Loucy (cell line): ENCODE data around the gene DERL2.

ENCODE experiments used
- H2AFZ ChIP-seq: fragments of 200-600 bp; sonication (generic); 2 replicates; pipeline ENCODE4 v1.6.0; 2016; ENCODE audit warnings: antibody characterized with exemption, mild to moderate bottlenecking, low read length, moderate library complexity
- H3F3A ChIP-seq: fragments of 200-600 bp; 2 replicates; pipeline ENCODE4 v1.6.0; 2016; ENCODE audit warnings: antibody characterized with exemption, low read depth, mild to moderate bottlenecking
- H3K27me3 ChIP-seq: fragments of 200-600 bp; sonication (generic); 2 replicates; pipeline ENCODE4 v1.6.1; 2014; ENCODE audit warnings: low read length, mild to moderate bottlenecking; ENCODE audit not compliant: insufficient read depth, poor library complexity, severe bottlenecking
- H3K36me3 ChIP-seq: fragments of 200-600 bp; sonication (generic); 2 replicates; pipeline ENCODE4 v1.6.1; 2016; ENCODE audit warnings: low read length; ENCODE audit not compliant: insufficient read depth
- H3K4me1 ChIP-seq: fragments of 200-600 bp; sonication (generic); 2 replicates; pipeline ENCODE4 v1.5.1; 2014; ENCODE audit warnings: low read length, mild to moderate bottlenecking; ENCODE audit not compliant: insufficient read depth, poor library complexity, severe bottlenecking
- H3K4me2 ChIP-seq: fragments of 200-600 bp; sonication (generic); 2 replicates; pipeline ENCODE4 v1.6.0; 2014; ENCODE audit warnings: antibody characterized with exemption, low read length, low read depth, mild to moderate bottlenecking; ENCODE audit not compliant: poor library complexity, severe bottlenecking
- H3K4me3 ChIP-seq: fragments of 200-600 bp; sonication (generic); 2 replicates; pipeline ENCODE4 v1.5.1; 2014; ENCODE audit warnings: low read length, mild to moderate bottlenecking, mixed read lengths; ENCODE audit not compliant: poor library complexity, severe bottlenecking
- H3K79me2 ChIP-seq: fragments of 200-600 bp; sonication (generic); 2 replicates; pipeline ENCODE4 v1.6.1; 2014; ENCODE audit warnings: low read length; ENCODE audit not compliant: insufficient read depth
- H3K9ac ChIP-seq: fragments of 200-600 bp; sonication (generic); 2 replicates; pipeline ENCODE4 v1.6.0; 2014; ENCODE audit warnings: mild to moderate bottlenecking, low read depth, low read length, moderate library complexity; ENCODE audit not compliant: poor library complexity, severe bottlenecking
- H3K9me2 ChIP-seq: fragments of 200-600 bp; sonication (generic); replicated peaks from 2 replicates; pipeline ENCODE4 v1.6.1; 2016; ENCODE audit warnings: low read depth, low read length, mixed read lengths
- H3K9me3 ChIP-seq: fragments of 200-600 bp; sonication (generic); 2 replicates; pipeline ENCODE4 v1.6.1; 2014; ENCODE audit warnings: mild to moderate bottlenecking, antibody characterized with exemption, low read length, low read depth; ENCODE audit not compliant: insufficient read depth
- H4K20me1 ChIP-seq: fragments of 200-600 bp; sonication (generic); 2 replicates; pipeline ENCODE4 v1.6.0; 2014; ENCODE audit warnings: antibody characterized with exemption, low read length, mild to moderate bottlenecking; ENCODE audit not compliant: insufficient read depth, poor library complexity, severe bottlenecking
- CTCF ChIP-seq: fragments of 200-600 bp; sonication (generic); conservative IDR thresholded peaks from 2 replicates; pipeline ENCODE4 v1.5.1; 2014; ENCODE audit warnings: mild to moderate bottlenecking, antibody characterized with exemption, low read length
- EZH2phosphoT487 ChIP-seq: fragments of 200-600 bp; IDR thresholded peaks from 2 replicates; pipeline ENCODE4 v1.6.1; 2018; ENCODE audit warnings: antibody characterized with exemption, mild to moderate bottlenecking, moderate library complexity, borderline replicate concordance

Gene DERL2

DNA sequence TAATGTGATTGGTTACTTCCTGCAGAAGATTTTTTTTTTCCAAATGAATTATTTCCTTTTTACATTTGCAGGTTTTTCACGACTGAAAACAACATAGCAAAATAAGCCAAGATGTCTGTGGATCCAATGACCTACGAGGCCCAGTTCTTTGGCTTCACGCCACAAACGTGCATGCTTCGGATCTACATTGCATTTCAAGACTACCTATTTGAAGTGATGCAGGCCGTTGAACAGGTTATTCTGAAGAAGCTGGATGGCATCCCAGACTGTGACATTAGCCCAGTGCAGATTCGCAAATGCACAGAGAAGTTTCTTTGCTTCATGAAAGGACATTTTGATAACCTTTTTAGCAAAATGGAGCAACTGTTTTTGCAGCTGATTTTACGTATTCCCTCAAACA is 2.8 kb upstream of the DERL2 start:
- TF ChIP-seq CTCF (no peak), EZH2phosphoT487 (no peak)
- no peaks in the 10 kb centered on the region for H3K27me3 ChIP-seq
- H4K20me1 ChIP-seq = peaks cover 50% of the 10 kb centered on the region
- peaks cover 23% of the 10 kb centered on the region for H3K4me1 ChIP-seq
- H3K36me3 ChIP-seq = peaks cover 25% of the 10 kb centered on the region; the same call in 1 of the 2 replicates
- no peak overlapping the region for H3K9ac ChIP-seq
- no peaks in the 10 kb centered on the region for H3K9me3 ChIP-seq
- peak overlapping the region; percentile 85 for H3K4me2 ChIP-seq
- H3K79me2 ChIP-seq = peaks cover 56% of the 10 kb centered on the region
- no peak overlapping the region for H3K4me3 ChIP-seq
- H3F3A ChIP-seq = 0 out of 2 replicates have a peak, but pooled peaks cover 3% of the 10 kb centered on the region
- no peaks in the 10 kb centered on the region for H3K9me2 ChIP-seq
- H2AFZ ChIP-seq = no peak overlapping the region

DNA sequence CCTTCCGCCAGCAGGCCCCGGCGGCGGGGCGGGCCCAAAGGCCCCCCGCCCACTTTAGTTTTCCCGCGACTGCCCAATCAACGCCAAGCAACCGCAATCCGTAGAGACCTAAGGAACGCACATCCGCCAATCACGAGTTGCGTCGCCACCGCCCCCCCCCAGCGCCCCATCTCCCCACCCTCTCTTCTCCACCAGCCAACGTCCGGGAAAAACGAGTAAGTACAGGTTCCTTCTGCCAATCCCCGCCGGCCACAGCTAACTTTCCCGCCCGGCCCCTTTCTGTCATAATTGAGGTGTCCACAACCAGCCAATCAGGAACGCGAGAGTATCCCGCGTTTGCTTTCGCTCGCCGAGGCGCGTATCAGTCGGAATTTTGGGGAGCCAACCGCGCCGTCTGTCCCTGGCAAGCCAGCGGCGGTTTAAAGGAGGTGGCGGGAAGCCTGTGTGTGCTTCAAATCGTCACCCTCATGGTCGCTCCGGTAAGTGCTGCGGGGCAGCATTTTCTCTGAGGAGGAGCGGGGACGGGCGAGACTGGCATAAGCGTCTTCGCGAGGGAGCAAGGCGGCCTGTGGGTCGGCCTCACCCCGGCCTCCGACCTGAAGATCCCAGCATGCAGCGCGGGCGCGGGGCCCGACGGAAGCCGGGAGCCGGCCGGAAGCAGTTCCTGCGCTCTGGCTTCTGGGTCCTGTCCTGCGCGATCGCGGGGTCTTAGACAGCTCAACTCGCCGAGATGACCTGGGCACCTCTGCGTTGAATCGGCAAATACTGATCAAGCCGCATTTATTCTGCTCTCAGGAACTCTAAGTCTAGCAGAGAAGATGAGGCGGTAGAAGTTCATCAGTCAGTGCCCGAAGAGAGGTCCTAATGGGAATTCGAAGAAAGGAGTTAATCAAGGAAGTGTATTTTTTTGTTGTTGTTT is 487 bp upstream of the DERL2 start, which contains the start of gene MIS12:
MIS12 (plus strand) TSS at position 361 of the 919 bp plus-strand sequence. CDS start 2,297 bp downstream, outside the sequence.
- Histone ChIP-seq H3K36me3 (peaks cover 40% of the 10 kb centered on the region), H3K9me2 (no peaks in the 10 kb centered on the region), H3F3A (0 out of 2 replicates have a peak, but pooled peaks cover 3% of the 10 kb centered on the region), H3K9me3 (no peaks in the 10 kb centered on the region), H3K4me3 (peak within 1 kb of the TSS; percentile 99), H3K4me1 (peaks cover 37% of the 10 kb centered on the region), H3K27me3 (no peaks in the 10 kb centered on the region), H3K9ac (peak within 1 kb of the TSS; percentile 99), H3K79me2 (peaks cover 76% of the 10 kb centered on the region), H3K4me2 (peak within 1 kb of the TSS; percentile 93), H4K20me1 (peaks cover 63% of the 10 kb centered on the region), H2AFZ (peak within 1 kb of the TSS; percentile 91)
- TF ChIP-seq CTCF (no peak), EZH2phosphoT487 (no peak)

DNA sequence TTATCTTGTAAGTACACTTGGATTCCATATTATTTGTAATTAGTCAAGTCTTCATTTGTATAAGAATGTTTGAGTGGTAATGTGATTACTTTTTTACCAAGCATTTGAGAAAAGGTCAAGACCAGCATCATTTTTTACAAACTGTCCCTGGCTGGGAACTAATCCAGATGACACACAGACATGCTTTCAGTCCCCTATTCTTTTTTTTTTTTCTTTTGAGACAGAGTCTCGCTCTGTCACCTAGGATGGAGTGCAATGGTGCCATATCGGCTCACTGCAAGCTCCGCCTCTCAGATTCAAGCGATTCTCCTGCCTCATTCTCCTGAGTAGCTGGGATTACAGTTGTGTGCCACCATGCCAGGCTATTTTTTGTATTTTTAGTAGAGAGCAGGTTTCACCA is 4.5 kb downstream of the DERL2 start:
- Histone ChIP-seq H3K36me3 (peaks cover 62% of the 10 kb centered on the region), H3K4me3 (no peak overlapping the region), H3K9me3 (no peaks in the 10 kb centered on the region), H3K9ac (no peak overlapping the region), H3K27me3 (no peaks in the 10 kb centered on the region), H3F3A (no peaks in the 10 kb centered on the region), H3K9me2 (no peaks in the 10 kb centered on the region), H4K20me1 (peaks cover 31% of the 10 kb centered on the region), H3K4me2 (no peak overlapping the region), H3K79me2 (peaks cover 74% of the 10 kb centered on the region), H3K4me1 (peaks cover 29% of the 10 kb centered on the region), H2AFZ (no peak overlapping the region)
- TF ChIP-seq CTCF (no peak), EZH2phosphoT487 (no peak)
